Activated T-helper 1 cell treated with anti-CD3 and anti-CD28 coated beads, Interleukin-2, amount 50 U/mL, for 16 hours (primary cell): Measurements from ENCODE around the gene PCDHGA12.
"Not testable (repeated sequence)": the region's sequence is repeated elsewhere in the genome, so short reads cannot be mapped to it uniquely, and the experiment has no call there.

ENCODE experiments used
- DNase-seq, 2 donors: peaks; one replicate each; pipeline ENCODE4 v3.0.0-alpha.2; 2020; ENCODE audit warnings: low read depth in 1 of 2, low spot score in 1 of 2

PCDHGA12 gene

DNA sequence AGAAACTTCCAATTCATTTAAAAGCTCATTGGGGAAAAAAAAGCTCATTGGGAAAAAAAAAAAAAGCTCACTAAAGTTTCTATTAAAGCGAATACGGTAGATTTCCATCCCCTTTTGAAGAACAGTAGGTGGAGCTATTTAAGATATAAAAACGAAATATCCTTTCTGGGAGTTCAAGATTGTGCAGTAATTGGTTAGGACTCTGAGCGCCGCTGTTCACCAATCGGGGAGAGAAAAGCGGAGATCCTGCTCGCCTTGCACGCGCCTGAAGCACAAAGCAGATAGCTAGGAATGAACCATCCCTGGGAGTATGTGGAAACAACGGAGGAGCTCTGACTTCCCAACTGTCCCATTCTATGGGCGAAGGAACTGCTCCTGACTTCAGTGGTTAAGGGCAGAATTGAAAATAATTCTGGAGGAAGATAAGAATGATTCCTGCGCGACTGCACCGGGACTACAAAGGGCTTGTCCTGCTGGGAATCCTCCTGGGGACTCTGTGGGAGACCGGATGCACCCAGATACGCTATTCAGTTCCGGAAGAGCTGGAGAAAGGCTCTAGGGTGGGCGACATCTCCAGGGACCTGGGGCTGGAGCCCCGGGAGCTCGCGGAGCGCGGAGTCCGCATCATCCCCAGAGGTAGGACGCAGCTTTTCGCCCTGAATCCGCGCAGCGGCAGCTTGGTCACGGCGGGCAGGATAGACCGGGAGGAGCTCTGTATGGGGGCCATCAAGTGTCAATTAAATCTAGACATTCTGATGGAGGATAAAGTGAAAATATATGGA lies at the start of gene PCDHGA12:
PCDHGA12 (plus strand) TSS at position 176 of the 782 bp plus-strand sequence; CDS start at position 429, 253 bp downstream.
- no peak for DNase-seq

DNA sequence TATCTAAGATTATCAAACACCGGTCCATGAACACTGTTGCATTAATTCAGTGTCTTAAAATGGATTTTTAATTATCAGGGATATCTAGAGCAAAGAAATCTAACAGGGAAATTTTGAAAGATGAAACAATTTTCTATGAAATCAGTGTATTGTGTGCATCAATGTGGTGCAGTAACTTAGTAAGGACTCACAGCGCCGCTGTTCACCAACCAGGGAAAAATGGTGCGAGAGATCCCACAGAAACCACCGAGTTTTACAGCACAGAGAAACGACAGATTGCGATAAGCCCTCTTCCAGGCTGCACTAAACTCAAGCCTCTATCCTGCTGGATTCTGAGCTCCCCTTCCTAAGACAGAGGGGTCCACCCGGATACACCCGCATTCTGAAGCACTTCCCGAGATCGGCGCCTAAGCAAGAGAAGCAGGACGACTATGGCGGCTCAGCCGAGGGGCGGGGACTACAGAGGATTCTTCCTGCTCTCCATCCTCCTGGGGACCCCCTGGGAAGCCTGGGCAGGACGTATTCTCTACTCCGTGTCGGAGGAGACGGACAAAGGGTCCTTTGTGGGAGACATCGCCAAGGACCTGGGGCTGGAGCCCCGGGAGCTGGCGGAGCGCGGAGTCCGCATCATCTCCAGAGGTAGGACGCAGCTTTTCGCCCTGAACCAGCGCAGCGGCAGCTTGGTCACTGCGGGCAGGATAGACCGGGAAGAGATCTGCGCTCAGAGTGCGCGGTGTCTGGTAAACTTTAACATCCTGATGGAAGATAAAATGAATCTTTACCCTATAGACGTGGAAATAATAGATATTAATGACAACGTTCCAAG lies 47.6 kb upstream of the PCDHGA12 start, which contains the start of gene PCDHGA7:
PCDHGA7 (plus strand) TSS at position 274 of the 826 bp plus-strand sequence; CDS start at position 432, 158 bp downstream.
- DNase-seq = no peak

DNA sequence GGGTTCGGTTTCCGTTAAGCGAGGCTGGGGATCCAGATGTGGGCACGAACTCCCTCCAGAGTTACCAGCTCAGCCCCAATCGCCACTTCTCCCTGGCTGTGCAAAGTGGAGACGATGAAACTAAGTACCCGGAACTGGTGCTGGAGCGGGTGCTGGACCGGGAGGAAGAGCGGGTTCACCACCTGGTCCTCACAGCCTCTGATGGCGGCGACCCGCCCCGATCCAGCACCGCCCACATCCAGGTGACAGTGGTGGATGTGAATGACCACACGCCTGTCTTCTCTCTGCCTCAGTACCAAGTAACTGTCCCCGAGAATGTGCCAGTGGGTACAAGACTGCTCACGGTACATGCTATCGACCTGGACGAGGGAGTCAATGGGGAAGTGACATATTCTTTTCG lies 47.0 kb upstream of the PCDHGA12 start:
- DNase-seq = no peak

DNA sequence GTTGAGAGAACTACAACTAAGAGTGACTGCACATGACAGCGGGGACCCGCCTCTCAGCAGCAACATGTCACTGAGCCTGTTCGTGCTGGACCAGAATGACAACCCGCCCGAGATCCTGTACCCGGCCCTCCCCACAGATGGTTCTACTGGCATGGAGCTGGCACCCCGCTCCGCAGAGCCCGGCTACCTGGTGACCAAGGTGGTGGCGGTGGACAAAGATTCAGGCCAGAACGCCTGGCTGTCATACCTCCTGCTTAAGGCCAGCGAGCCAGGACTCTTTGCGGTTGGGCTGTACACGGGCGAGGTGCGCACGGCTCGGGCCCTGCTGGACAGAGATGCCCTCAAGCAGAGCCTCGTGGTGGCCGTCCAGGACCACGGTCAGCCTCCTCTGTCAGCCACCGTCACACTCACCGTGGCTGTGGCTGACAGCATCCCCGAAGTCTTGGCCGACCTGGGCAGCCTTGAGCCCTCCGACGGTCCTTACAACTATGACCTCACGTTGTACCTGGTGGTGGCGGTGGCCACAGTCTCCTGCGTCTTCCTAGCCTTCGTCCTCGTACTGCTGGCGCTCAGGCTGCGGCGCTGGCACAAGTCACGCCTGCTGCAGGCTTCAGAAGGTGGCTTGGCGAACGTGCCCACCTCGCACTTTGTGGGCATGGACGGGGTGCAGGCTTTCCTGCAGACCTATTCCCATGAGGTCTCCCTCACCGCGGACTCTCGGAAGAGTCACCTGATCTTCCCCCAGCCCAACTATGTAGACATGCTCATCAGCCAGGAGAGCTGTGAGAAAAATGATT lies 45.6 kb upstream of the PCDHGA12 start:
- DNase-seq = no peak

DNA sequence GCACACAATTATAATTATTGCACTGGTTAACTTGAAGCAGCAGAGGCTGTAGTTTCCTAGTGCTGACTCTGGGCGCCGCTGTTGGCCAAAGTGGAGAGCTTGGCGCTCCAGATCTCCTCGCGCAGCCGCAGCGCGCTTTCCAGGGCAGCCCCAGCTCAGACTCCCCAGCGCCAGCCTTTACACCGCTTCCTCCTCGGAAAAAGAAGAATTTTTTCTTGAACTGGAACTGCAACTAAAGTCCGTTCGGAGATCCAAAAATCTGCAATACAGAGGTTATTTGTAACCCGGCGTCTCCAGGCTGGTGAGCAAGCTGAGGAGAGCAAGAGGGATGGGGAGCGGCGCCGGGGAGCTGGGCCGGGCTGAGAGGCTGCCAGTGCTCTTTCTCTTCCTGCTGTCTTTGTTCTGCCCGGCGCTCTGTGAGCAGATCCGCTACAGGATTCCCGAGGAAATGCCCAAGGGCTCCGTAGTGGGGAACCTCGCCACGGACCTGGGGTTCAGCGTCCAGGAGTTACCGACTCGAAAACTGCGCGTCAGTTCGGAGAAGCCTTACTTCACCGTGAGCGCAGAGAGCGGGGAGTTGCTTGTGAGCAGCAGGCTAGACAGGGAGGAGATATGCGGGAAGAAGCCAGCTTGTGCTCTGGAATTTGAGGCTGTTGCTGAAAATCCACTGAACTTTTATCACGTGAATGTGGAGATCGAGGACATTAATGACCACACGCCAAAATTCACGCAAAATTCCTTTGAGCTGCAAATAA lies 42.6 kb upstream of the PCDHGA12 start, which contains the start of gene PCDHGB4:
PCDHGB4 (plus strand) TSS at position 142 of the 755 bp plus-strand sequence; CDS start at position 329, 187 bp downstream.
- DNase-seq = not testable (repeated sequence)

DNA sequence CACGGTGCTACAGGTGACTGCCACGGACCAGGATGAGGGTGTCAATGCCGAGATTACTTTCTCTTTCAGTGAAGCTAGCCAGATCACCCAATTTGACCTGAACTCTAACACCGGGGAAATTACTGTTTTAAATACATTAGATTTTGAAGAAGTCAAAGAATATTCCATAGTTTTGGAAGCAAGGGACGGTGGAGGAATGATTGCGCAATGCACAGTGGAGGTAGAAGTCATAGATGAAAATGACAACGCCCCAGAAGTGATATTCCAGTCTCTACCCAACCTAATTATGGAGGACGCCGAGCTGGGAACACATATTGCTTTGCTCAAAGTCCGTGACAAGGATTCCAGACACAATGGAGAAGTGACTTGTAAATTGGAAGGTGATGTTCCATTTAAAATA lies 41.6 kb upstream of the PCDHGA12 start:
- DNase-seq = no peak

DNA sequence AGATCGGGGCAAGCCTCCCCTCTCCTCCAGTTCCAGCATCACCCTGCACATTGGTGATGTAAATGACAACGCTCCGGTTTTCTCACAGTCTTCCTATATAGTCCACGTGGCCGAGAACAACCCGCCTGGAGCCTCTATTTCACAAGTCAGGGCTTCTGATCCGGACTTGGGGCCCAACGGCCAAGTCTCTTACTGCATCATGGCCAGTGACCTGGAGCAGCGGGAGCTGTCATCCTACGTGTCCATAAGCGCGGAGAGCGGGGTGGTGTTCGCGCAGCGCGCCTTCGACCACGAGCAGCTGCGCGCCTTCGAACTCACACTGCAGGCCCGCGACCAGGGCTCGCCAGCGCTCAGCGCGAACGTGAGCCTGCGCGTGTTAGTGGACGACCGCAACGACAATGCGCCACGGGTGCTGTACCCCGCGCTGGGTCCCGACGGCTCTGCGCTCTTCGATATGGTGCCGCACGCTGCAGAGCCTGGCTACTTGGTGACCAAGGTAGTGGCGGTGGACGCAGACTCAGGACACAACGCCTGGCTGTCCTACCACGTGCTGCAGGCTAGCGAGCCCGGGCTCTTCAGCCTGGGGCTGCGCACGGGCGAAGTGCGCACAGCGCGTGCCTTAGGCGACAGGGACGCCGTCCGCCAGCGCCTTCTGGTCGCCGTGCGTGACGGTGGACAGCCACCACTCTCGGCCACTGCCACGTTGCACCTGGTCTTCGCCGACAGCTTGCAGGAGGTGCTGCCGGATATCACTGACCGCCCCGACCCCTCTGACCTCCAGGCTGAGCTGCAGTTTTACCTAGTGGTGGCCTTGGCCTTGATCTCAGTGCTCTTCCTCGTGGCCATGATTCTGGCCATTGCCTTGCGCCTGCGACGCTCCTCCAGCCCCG lies 40.9 kb upstream of the PCDHGA12 start:
- DNase-seq = no peak

DNA sequence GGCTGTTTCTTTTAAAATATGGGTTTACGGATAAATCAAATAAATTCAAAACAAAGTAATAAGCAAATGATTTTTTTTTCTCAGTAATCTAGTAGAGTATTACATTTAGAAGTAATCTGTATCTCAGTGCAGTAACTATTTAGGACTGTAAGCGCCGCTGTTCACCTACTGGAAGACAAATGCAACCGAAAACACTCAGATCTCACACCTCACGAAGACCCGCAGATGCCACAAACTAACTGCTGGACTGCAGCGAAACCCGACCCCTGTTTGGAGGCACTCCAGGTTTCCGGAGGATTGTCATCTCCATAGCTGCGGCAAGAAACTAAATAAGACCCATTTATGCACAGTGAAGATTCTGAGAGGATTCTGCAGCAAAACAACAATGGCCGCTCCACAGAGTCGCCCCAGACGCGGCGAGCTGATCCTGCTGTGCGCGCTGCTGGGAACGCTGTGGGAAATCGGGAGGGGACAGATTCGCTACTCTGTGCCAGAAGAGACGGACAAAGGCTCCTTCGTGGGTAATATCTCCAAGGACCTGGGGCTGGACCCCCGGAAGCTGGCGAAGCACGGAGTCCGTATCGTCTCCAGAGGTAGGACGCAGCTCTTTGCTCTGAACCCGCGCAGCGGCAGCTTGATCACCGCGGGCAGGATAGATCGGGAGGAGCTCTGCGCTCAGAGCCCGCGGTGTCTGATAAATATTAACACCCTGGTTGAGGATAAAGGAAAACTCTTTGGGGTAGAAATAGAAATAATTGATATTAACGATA lies 37.7 kb upstream of the PCDHGA12 start, which contains the start of gene PCDHGA8:
PCDHGA8 (plus strand) TSS at position 205 of the 770 bp plus-strand sequence; CDS start at position 386, 181 bp downstream.
- DNase-seq = no peak

DNA sequence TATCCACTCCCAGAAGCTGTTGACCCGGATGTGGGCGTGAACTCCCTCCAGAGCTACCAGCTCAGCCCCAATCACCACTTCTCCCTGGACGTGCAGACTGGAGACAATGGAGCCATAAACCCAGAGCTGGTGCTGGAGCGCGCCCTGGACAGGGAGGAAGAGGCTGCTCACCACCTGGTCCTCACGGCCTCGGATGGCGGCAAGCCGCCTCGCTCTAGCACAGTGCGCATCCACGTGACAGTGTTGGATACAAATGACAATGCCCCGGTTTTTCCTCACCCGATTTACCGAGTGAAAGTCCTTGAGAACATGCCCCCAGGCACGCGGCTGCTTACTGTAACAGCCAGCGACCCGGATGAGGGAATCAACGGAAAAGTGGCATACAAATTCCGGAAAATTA lies 37.0 kb upstream of the PCDHGA12 start:
- DNase-seq = no peak

DNA sequence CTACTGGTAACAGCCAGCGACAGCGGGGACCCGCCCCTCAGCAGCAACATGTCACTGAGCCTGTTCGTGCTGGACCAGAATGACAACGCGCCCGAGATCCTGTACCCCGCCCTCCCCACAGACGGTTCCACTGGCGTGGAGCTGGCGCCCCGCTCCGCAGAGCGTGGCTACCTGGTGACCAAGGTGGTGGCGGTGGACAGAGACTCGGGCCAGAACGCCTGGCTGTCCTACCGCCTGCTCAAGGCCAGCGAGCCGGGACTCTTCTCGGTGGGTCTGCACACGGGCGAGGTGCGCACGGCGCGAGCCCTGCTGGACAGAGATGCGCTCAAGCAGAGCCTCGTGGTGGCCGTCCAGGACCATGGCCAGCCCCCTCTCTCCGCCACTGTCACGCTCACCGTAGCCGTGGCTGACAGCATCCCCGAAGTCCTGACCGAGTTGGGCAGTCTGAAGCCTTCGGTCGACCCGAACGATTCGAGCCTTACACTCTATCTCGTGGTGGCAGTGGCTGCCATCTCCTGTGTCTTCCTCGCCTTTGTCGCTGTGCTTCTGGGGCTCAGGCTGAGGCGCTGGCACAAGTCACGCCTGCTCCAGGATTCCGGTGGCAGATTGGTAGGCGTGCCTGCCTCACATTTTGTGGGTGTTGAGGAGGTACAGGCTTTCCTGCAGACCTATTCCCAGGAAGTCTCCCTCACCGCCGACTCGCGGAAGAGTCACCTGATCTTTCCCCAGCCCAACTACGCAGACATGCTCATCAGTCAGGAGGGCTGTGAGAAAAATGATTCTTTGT lies 35.7 kb upstream of the PCDHGA12 start:
- DNase-seq = not testable (repeated sequence)

DNA sequence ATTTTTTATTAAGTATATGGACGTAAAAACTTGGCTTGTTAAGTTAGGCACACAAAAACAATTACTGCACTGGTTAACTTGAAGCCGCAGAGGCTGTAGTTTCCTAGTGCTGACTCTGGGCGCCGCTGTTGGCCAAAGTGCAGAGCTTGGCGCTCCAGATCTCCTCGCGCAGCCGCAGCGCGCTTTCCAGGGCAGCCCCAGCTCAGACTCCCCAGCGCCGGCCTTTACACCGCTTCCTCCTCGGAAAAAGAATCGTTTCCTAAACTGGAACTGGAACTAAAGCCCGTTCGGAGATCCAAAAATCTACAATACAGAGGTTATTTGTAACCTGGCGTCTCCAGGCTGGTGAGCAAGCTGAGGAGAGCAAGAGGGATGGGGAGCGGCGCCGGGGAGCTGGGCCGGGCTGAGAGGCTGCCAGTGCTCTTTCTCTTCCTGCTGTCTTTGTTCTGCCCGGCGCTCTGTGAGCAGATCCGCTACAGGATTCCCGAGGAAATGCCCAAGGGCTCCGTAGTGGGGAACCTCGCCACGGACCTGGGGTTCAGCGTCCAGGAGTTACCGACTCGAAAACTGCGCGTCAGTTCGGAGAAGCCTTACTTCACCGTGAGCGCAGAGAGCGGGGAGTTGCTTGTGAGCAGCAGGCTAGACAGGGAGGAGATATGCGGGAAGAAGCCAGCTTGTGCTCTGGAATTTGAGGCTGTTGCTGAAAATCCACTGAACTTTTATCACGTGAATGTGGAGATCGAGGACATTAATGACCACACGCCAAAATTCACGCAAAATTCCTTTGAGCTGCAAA lies 32.4 kb upstream of the PCDHGA12 start, which contains the start of gene PCDHGB5:
PCDHGB5 (plus strand) TSS at position 192 of the 796 bp plus-strand sequence; CDS start at position 373, 181 bp downstream.
- DNase-seq = not testable (repeated sequence)

DNA sequence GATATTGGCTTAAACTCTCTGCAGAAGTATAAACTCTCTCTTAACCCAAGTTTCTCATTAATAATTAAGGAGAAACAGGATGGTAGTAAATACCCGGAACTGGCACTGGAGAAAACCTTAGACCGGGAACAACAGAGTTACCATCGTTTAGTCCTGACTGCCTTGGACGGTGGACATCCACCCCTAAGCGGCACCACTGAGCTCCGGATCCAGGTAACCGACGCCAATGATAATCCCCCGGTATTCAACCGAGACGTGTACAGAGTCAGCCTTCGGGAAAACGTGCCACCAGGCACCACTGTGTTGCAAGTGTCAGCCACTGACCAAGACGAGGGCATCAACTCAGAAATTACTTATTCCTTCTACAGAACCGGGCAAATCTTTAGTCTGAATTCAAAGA lies 31.7 kb upstream of the PCDHGA12 start:
- DNase-seq = no peak

DNA sequence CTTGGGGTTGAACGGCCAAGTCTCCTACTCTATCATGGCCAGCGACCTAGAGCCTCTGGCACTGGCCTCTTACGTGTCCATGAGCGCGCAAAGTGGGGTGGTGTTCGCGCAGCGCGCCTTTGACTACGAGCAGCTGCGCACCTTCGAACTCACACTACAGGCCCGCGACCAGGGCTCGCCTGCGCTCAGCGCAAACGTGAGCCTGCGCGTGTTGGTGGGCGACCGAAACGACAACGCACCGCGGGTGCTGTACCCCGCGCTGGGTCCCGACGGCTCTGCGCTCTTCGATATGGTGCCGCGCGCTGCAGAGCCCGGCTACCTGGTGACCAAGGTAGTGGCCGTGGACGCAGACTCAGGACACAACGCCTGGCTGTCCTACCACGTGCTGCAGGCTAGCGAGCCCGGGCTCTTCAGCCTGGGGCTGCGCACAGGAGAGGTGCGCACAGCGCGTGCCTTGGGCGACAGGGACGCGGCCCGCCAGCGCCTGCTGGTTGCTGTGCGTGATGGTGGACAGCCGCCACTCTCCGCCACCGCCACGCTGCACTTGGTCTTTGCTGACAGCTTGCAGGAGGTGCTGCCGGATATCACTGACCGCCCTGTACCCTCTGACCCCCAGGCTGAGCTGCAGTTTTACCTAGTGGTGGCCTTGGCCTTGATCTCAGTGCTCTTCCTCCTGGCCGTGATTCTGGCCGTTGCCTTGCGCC lies 30.6 kb upstream of the PCDHGA12 start:
- DNase-seq = no peak

DNA sequence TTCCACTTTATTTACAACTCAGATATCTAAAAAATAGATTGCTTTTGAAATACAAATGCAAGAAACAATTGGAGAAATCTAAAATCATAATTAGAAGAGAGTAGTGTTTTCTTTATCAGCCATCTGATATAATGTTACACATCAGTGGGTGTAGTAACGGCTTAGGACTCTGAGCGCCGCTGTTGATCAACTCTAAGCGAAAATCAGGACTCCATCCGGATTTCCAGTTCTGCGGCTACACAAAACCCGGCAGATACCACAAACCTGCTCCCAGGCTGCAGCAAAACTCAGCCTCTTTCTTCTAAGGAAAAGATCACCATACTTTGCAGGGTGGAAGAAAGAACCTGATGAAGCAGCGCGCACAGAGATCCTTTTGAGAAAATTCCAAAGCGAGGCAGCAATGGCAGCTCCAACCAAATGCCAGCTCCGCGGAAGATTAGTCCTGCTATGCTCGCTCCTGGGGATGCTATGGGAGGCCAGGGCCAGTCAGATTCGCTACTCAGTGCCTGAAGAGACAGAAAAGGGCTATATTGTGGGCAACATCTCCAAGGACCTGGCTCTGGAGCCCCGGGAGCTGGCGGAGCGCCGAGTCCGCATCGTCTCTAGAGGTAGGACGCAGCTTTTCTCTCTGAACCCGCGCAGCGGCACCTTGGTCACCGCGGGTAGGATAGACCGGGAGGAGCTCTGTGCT lies 27.6 kb upstream of the PCDHGA12 start, which contains the start of gene PCDHGA9:
PCDHGA9 (plus strand) TSS at position 226 of the 691 bp plus-strand sequence; CDS start at position 401, 175 bp downstream.
- DNase-seq = no peak

DNA sequence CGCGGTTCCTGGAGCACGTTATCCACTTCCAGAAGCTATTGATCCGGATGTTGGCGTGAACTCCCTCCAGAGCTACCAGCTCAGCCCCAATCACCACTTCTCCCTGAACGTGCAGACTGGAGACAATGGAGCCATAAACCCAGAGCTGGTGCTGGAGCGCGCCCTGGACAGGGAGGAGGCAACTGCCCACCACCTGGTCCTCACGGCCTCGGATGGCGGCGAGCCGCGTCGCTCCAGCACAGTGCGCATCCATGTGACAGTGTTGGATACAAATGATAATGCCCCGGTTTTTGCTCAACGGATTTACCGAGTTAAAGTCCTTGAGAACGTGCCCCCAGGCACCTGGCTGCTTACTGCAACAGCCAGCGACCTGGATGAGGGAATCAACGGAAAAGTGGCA lies 26.9 kb upstream of the PCDHGA12 start:
- no peak for DNase-seq
